HG03108 (cell line): ENCODE results near the gene MROH2B.

Source experiments
- ATAC-seq: cut with Tn5 transposase; IDR thresholded peaks from one replicate; pipeline ENCODE4 v1.9.1; 2021; ENCODE audit warnings: moderate library complexity; ENCODE audit not compliant: unreplicated experiment

The MROH2B gene

DNA sequence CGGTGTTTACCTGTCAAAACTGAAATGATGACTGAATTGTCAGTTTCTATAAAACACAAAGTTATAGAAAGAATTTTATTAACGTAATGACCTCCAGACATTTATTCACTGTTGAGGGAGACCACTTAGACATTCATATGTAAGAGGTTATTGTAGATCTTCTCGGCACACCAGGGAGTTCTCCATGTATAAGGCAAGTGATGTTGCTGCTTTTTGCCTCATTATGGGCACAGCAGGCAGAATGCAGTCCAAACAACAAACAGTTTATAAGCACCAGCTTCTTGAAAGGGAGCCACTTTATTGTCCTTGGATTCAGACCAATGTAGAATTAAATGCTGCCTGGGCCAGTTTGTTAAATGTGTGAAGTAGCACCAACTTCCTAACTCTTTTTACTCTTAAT lies 95.1 kb downstream of the MROH2B start:
- ATAC-seq, result no peak

- no peak for ATAC-seq
Measured at GRCh38 chr5:40973364-40974004, 97.7 kb downstream of the MROH2B start.

GRCh38 chr5:40972434-40972833 lies 98.7 kb downstream of the MROH2B start:
- ATAC-seq, result no peak

DNA sequence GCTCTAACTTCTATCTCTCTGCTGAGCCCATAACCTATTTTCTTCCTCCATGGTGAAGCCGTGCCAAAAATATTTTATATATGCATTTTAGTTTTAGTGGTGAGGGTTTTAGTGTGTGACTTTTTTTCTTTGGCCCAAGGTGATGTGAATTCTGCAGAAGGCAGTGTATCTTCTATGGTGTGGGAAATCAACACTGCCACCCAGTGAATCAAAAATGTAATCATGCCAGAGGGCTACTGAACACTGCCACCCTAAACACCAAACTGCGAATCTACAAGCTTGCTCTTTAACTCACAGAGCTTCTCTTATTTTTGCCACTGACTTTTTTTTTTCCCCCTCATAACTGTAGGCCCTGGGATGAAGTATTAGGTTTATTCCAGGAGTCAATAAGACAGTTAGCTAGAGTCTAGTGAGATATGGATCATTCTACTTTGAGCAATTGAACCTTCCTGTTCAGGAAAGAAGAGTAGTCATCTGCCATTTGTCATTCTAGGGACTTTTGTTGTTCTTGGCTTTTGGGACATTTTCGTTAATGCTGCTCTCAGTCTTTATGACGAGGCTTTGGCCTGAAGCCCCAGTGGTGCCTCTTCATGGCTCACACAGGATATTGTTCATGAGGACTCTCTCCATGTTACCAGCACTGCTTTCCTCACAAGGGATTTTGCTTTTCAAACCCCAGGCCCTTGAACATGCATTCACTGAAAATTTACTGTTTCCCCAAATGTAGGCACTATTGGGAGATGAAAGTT lies 108.8 kb downstream of the MROH2B start:
- ATAC-seq, result no peak

DNA sequence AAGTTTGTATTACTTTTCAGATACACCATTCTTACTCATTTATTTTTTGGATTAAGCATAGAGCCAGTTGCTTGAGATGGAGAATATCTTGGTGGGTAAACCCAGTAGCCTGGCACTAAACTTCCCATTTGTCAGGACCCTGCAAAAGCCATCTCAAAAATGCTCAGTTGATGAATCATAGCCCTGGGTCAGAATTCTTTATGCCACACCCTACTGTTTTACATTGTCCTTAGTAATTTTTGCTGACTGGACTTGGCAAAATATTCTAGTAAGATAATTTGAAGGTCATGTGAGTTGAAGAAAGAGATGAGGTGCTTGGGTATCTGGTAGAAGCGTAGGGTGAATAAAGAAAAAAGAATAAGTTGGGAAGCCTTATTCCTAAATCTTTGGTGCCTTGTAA lies 111.1 kb downstream of the MROH2B start:
- no peak for ATAC-seq

GRCh38 chr5:40958811-40959210 lies 112.3 kb downstream of the MROH2B start:
- ATAC-seq, result no peak

GRCh38 chr5:40957048-40957447 lies 114.1 kb downstream of the MROH2B start:
- ATAC-seq, result no peak

DNA sequence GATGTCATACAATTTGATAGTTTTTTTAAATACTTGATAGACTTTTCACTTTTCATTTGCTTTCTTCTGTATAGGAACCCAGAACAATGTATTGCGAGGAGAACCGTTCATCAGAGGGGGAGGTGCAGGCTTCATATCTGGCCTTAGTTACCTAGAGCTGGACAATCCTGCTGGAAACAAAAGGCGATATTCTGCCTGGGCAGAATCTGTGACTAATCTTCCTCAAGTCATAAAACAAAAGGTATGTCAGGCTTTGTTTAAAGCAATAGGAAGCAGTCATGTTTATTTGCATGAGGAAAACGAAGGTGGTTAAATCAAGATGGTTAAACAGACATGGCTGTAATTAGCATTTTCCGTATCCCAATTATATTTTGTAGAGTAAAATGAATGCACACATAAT lies 115.8 kb downstream of the MROH2B start:
- no peak for ATAC-seq
